AG09319 (cell line): ENCODE results near the gene TRAPPC2B.

Source experiments
- DNase-seq: peaks from one replicate; pipeline ENCODE4 v3.0.0-alpha.2; 2010; ENCODE audit warnings: low read depth; ENCODE audit errors: extremely low read depth
- TF ChIP-seq, protein P1 (sequence below): IDR thresholded peaks from 2 replicates; pipeline ENCODE4 v1.5.1; 2011; ENCODE audit warnings: low read depth, mild to moderate bottlenecking, inconsistent platforms, low read length, moderate library complexity

Gene TRAPPC2B

DNA sequence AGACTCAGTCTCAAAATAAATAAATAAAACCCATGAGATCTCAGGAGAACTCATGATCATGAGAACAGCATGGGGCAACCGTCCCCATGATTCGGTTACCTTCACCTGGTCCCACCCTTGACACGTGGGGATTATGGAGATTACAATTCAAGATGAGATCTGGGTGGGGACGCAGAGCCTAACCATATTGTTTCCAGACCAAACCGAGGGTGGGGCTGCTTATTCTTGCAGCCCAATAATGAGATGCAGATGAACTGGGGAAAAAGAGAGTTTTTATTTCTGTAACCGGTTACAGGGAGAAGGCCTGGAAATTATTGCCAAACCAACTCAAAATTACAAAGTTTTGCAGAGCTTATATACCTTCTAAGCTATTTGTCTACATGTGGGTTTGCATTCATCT, 12.8 kb downstream of the TRAPPC2B start:
- TF ChIP-seq, protein P1, sequence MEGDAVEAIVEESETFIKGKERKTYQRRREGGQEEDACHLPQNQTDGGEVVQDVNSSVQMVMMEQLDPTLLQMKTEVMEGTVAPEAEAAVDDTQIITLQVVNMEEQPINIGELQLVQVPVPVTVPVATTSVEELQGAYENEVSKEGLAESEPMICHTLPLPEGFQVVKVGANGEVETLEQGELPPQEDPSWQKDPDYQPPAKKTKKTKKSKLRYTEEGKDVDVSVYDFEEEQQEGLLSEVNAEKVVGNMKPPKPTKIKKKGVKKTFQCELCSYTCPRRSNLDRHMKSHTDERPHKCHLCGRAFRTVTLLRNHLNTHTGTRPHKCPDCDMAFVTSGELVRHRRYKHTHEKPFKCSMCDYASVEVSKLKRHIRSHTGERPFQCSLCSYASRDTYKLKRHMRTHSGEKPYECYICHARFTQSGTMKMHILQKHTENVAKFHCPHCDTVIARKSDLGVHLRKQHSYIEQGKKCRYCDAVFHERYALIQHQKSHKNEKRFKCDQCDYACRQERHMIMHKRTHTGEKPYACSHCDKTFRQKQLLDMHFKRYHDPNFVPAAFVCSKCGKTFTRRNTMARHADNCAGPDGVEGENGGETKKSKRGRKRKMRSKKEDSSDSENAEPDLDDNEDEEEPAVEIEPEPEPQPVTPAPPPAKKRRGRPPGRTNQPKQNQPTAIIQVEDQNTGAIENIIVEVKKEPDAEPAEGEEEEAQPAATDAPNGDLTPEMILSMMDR, result no peak
- no peak for DNase-seq

DNA sequence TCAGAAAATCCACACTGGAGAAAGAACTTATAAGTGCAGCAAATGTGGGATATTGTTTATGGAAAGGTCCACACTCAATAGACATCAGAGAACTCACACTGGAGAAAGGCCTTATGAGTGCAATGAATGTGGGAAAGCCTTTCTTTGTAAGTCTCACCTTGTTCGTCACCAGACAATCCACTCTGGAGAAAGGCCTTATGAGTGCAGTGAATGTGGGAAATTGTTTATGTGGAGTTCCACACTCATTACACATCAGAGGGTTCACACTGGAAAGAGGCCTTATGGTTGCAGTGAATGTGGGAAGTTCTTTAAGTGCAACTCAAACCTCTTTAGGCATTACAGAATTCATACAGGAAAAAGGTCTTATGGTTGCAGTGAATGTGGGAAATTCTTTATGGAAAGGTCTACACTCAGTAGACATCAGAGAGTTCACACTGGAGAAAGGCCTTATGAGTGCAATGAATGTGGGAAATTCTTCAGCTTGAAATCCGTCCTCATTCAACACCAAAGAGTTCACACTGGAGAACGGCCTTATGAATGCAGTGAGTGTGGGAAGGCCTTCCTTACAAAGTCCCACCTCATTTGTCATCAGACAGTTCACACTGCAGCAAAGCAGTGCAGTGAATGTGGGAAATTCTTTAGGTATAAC, 14.3 kb downstream of the TRAPPC2B start:
- TF ChIP-seq, protein P1, result no peak
- no peak for DNase-seq

DNA sequence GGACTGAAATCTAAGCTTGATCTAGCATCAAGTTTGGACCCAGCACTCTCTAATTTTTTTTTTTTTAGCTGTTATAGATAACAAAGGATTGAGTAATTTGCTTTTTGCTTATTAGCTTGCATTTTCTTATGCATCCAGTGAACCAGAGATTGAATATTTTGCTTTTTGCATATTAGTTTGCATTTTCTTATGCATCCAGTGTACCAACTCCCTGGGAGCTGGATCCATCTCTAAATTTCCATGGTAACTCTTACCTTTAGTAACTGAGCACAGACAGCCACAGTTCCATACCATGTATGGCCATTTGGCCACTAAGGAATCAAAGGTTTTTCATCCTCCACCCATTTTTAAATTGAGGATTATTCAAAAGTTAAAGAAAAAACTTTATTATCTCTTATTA, 17.6 kb downstream of the TRAPPC2B start:
- DNase-seq, result no peak
- TF ChIP-seq, protein P1, result no peak

DNA sequence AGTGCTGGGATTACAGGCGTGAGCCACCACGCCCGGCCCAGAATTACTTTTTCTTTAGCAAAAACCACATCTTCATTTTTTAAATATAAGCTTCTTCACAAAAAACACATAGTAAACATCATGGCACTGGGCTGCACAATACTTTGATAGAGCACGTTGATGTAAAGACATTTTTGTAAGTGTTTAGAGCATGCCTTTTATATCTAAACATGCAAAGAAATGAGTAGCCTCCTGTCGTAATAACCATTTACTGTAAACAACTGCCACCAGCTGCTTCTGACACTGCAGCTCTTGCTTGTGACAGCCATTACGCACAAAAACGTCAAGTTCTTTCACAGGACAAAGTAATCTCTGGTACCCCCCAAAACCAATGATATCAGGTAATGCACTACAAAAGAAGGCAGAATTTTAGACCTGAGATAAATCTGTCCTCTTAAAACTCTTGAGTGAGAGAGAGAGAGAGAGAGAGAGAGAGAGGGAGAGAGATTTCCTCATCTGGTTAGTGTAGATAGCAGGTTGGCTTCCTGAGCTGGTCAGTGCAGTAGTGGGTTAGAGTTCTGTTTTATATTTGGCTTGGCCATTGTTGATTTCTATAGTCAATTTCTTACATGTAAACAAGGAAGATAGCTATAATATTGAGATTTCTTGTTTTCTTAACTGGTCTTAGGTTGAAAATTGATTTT, 19.6 kb downstream of the TRAPPC2B start:
- TF ChIP-seq, protein P1, result no peak
- no peak for DNase-seq

DNA sequence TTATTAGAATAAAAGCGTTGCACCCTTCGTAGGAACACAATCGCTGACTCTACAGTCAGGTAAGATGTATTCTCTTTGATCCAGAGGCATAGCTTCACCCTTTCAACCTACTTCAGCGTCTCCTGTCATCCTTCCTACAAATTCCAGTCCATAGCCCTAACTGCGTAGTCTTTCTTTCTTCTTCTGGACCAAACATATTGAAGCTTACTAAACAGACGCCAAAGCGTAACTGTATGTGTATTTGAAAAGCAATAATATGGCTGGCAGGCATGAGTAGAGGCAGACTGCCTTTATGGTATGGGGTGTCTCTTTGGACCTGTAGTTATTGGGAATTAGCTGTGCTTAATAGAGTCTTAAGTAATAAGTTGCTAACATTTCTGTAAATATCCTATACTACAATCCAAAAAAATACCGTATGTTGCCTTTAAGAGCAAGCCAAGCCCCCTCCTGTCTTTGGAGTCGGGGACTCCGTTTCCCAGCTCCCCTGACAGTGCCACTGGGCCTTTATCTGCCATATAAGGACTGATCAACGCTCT, 25.9 kb downstream of the TRAPPC2B start:
- no peak for DNase-seq
- TF ChIP-seq, protein P1, result no peak

DNA sequence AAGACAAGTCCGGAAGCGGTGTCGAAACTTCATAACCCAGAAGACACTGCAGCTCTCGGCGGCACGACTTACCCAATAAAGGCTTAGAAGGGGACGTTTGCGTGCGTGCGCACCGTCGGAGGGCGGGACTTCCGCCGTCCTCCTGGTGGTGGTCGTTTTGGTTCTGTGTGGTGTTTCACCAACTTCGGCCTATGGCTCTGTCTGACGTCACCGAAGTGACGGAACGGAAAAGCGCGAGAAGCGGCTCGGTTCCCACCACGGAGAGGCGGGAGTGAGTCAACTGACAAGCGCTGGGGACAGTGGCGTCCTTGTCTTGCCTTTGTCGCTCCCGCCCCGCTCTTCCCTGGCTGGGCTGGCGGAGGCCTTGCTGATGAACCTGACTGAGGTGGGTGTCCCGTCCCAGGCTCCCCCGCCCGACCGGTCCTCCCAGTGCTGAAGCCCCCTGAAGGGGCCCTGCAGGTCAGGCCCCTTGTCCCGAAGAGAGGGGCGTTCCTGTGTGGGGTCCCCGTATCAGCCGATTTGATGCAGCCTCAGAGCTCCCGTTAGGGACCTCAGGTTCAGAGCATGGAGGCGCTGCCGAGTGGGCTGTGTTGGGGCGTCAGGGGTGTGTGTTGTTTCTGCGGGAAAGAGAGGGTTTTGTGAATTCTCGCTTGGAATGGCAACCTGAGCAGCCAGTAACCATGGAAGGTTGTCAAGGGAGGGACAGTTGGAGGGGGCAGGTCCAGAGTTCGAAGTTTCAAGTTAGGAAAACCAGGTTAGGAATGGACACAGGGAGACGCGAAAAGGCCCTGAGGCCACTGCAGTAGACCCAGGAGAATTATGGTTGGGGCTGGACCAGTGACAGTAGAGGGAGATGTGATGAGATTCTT, 26.6 kb downstream of the TRAPPC2B start, which contains the start of gene ZNF548:
ZNF548 (plus strand) TSS at position 125 of the 869 bp plus-strand sequence; CDS start at position 371, 246 bp downstream.
- TF ChIP-seq, protein P1, result peak; percentile 18
- peak; percentile 97 for DNase-seq

DNA sequence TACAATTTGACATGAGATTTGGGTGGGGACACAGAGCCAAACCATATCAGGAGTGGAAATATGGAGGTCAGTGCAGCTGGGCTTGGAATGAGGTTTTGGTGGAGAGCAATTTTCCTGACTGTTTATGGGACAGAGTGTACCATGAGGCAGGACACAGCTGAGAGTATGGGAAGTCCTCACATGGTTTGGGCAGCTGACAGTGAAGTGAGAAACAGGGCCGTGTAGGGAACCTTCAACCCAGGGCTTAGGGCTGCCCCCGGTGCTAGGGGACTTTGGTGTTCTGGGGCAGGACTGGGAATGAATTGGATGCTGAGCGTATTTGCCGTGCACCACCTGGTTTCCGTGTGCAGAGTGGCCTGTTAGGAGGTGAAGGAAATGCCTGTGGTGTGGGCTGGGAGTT, 32.4 kb downstream of the TRAPPC2B start:
- no peak for DNase-seq
- TF ChIP-seq, protein P1, result no peak
